ENCODE data around the gene AKAP13.

- TF ChIP-seq CTCF (IDR thresholded peaks at IDR 0.05) (no peak), POLR2A (IDR thresholded peaks at IDR 0.05) (no peak), EP300 (IDR thresholded peaks at IDR 0.05) (no peak)
These were observed 276.7 kb downstream of the AKAP13 start for GRCh38 chr15:85657132-85657531.
